Activated T-cell treated with anti-CD3 and anti-CD28 coated beads, Interleukin-2, amount 50 U/mL, for 1 hour (primary cell): ENCODE measurements around the gene TTC28.

Experiments used
- DNase-seq: peaks from one replicate; pipeline ENCODE4 v3.0.0-alpha.2; 2020

TTC28 gene

DNA sequence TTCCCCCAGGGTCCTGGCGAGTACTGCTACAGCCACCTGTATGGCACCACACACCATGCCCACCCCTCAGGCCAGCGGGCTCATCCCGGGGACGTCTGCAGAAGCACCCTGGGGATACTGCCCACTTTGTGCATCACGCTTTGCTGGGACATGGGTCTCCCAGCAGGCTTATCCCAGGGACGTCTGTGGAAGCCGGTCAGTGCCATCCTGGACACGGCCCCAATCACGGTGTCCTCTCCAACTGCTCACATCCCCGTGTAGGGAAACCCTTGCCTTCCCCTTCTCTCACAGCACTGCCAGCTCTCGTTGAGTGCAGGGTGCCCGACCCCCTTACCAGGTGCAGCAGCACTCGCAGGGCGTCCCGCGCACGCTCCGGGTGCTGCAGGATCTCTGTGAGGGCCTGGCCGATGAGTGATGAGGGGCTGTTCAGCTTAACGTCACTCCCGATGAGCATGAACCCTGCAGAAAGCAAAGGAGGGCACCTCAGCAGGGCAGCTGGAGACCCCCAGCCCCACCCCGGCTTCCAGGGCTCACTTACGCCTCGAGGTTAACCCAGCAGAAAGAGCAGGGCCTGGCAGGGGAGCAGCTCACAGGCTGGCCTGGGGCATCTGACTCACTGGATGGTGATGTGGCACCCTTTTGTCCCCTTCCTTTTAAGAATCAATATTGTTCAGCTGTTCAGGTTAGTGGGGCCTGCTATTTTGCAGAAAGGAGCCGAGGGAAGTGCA, 683.7 kb downstream of the TTC28 start:
- no peak for DNase-seq

GRCh38 chr22:27994481-27995331, 684.9 kb downstream of the TTC28 start:
- DNase-seq = no peak

- no peak for DNase-seq
Observed at GRCh38 chr22:27993774-27994350, 685.8 kb downstream of the TTC28 start.

GRCh38 chr22:27993201-27993635, 686.4 kb downstream of the TTC28 start:
- no peak for DNase-seq

DNA sequence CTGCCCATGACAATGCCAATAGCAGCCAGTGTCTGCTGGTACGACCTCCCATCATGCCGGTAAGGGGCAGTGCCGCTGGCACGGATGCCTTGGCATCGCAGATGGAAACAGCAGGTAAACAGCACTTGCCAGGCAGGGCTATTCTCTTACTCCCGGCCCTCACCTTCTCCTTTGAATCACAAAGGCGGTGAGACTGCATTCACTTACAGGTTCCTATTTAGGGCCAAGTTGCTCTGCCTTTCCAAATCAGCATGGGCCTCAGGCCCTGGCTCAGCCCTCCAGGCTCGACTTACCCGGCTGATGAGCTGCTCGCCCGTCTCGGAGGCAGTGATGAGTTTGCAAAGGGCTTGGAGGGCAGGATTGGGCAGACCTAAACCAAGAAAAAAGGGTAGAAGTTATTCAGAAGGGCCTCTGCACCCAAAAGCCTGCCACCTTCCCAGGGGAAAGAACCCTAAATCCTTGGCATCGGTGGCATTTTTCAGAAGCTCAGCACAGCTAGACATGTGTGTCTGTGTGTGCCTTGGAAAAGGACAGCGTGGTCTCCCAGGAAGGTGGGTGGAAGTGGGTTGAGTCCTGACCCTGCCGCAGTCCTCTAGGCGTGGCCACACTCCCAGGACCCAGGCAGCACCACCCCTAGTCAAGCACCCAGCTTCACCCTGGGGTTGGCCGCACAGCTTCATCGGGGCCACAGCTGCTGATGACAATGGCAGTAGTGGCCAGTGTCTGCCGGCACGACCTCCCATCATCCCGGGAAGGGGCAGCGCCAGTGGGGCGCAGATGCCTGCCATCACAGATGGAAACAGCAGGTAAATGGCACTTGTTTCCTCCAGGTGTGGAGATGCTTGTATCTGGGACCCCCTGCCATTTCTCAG, 687.1 kb downstream of the TTC28 start:
- DNase-seq = no peak

DNA sequence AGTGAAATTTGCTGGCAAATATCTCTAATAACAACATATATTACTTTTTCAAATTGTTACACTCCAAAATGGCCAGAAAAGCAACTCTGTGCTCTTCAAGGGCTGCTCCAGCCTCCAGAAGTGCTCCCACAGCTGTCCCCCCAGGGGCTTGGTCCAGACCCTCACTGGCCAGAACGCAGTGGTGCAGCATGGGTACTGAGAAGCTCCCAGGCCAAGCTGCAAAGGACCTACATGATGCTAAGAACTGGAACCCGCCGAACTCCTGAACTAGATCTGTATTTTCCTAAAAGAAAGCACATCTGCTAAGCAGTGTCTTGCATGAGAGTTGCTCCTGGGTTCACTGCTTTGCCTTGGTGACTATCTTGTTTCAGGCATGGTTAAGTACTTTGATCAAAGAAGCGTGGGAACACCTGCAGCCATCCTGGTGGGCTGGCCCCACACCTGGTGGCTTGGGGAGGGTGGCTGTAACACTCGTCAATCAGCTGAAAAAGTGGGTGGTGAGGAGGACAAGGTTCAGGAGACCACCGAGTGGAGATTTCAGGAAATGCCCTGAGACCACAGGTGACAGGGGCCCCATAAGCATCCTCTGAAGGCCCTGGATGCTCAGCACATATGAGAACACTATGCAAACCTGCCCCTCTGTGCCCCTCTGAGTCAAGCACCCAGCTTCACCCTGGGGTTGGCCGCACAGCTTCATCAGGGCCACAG, 687.9 kb downstream of the TTC28 start:
- no peak for DNase-seq

- DNase-seq = no peak
Observed at GRCh38 chr22:27990879-27991278, 688.8 kb downstream of the TTC28 start.

- no peak for DNase-seq
Observed at GRCh38 chr22:27990451-27990840, 689.2 kb downstream of the TTC28 start.

DNA sequence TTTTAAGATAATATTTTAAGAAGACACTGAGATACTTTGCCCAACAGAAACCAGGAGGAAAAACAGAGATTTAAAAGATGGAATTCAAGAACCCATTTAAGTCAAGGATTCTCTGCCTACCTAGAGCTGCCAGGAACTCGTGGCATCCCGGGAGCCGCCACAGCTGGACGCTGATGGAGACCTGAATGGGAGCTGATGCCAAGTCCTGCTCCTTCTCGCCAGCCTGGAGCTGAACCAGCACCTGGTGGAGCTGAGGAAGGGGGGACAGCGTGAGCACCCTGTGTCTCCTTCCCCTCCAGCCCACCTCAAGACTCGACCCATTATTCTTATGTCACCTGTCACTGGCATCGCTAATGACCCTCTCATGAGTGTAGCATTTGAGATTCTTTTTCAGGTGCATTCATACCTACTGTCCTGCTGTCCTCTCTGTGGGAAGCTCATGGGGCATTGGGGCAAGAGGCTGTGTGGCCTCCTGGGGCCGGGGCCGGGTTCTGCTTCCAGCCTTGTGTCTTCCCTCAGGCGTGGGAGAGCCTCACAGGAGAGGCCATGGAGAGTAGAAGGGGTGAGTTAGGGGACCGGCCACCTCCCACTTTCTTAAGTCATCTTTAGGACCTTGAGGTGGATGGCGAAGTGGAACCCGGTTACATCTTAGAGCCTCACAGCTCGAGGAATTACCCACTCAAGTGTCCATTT, 689.7 kb downstream of the TTC28 start:
- DNase-seq = no peak

DNA sequence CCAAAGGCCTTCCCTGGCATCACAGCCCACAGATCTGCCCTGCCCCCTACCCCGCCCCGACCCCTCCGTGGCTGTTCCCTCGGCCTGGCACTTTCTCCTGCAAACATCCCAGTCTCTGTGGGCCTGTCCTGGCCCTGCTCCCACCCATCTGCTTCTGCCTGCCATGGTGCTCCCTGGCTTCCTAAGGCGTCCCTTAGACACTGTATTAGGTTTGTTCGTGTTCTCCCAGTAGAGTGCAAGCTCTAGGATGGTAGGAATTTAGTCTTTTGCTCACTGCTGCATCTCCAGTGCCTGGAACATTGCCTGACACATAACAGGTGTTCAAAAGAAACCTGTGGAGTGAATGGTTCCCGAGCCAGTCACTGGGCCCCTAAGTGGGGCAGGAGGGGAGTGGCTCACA, 690.9 kb downstream of the TTC28 start:
- no peak for DNase-seq

GRCh38 chr22:27987557-27987956, 692.1 kb downstream of the TTC28 start:
- no peak for DNase-seq

GRCh38 chr22:27986937-27987336, 692.7 kb downstream of the TTC28 start:
- no peak for DNase-seq

- DNase-seq = no peak
Observed at GRCh38 chr22:27986459-27986858, 693.2 kb downstream of the TTC28 start.

DNA sequence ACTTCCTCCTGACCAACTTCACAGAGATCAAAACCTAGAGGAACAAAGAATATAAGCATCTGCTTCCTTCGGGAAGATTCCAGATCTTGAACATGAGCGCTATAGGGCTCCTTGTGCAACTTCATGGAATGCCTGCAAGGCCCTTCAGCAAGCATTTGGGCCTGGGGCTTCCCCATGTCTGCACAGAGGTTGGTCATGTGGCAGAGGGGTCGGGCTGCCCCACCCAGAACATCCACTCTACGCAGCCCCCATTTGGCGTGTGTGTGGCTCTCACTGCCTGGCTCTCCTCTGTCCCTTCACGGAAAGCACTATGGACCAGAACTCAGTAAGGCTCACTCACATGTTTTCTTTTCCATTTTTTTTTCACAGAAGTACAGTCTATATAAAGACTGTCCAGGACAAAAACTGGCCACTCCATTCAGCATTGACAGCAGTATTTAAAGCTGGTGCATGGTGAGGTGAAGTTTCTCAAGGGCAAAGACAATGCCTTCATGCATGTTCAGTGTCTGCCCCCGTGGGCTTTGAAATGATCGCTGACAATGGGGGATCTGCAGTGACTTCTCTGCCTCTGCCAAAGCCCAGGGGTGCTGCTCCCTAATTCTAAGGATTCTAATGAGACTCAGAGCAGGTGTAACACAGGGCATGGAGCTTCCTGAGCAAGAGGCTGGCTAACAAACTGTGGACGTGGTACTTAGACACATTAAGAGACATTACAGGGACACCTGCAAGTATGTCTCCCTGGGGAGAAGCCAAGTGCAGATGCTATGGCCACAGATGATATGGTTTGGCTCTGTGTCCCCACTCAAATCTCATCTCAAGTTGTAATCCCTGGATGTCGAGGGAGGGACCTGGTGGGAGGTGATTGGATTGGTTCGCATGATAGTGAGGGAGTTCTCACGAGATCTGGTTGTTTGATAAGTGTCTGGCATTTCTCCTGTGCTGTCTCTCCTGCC, 694.0 kb downstream of the TTC28 start:
- no peak for DNase-seq

GRCh38 chr22:27984723-27985122, 694.9 kb downstream of the TTC28 start:
- no peak for DNase-seq

GRCh38 chr22:27984001-27984695, 695.5 kb downstream of the TTC28 start:
- no peak for DNase-seq

DNA sequence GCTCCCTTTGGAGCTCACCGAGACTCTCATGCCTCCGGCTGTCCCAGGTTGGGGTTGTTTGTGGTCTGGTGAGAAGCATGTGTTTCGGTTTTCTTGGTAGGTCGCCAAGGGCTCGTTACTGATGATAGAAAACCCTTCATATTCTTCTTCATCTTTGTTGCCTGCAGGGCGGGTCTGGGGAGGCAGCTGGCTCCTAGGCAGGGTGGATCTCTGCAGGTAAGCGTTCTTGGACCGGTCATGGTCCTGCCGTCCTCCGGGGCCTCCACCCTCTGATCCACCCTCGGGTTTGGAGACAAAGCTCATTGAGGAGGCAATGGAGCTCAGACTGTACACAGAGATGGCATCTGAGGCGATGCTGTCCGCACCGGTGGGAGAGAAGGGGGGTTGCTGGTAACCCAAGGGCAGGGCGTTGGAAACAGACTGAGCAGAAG, 696.3 kb downstream of the TTC28 start:
- no peak for DNase-seq

DNA sequence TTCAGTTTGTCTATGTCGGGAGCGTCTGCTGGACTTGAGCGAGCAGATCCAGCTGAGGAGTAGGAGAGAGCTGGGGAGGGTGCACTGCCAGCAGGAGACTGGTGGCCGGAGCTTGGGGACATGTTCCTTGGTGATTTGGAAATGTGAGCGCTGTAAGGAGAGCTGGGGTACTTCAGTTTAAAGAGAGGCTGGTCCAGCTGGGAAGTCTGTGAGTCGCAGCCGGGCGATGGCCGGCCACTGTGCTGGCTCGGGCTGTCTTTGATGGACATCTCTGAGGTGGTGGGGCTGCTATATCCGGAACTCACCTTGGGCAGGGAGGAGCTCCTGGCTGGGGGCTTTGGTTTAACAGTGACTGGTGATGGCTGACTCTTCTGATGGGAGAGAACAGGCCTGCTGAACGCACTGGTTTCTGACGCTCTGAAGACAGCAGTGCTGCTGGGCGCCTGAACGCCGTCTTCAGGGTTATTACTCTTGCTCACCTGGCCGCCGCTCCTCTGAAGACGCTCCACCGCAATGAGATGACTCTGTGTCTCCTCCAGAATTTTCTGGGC, 696.9 kb downstream of the TTC28 start:
- DNase-seq = no peak

- no peak for DNase-seq
Observed at GRCh38 chr22:27982106-27982505, 697.5 kb downstream of the TTC28 start.
